Fibroblast of pulmonary artery (primary cell): ENCODE results near the gene ACACA.

Experiments used
- DNase-seq: peaks from one replicate; pipeline ENCODE4 v3.0.0-alpha.2; 2010; ENCODE audit warnings: low read depth
- H3K4me3 ChIP-seq: replicated peaks from 2 replicates; pipeline ENCODE4 v1.5.1; 2011; ENCODE audit warnings: low read depth, mild to moderate bottlenecking, control low read depth, low read length, moderate library complexity
- TF ChIP-seq, protein P1 (sequence below): IDR thresholded peaks from 2 replicates; pipeline ENCODE4 v1.5.1; 2011; ENCODE audit warnings: mild to moderate bottlenecking, control low read depth, low read length, inconsistent platforms; ENCODE audit errors: missing control alignments

ACACA gene

DNA sequence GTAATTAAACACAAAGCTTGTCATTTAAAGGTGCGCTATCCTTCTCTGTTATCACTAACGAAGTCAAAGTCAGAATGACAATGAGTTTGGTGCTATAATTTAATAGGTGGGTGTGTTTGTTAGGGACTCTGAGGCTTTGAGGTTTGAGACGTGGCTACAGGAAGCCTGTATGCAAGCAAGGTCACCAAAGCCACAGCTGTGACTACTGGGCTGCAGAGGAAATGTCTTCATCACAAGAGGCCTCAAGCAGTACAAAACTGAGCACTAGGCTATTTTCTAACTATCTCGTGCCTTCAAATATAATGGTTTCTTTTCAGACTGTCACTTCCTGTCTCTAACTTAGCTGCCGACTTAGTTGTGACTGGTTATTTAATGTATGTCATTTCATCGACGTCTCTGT, 316.7 kb downstream of the ACACA start:
- TF ChIP-seq, protein P1, sequence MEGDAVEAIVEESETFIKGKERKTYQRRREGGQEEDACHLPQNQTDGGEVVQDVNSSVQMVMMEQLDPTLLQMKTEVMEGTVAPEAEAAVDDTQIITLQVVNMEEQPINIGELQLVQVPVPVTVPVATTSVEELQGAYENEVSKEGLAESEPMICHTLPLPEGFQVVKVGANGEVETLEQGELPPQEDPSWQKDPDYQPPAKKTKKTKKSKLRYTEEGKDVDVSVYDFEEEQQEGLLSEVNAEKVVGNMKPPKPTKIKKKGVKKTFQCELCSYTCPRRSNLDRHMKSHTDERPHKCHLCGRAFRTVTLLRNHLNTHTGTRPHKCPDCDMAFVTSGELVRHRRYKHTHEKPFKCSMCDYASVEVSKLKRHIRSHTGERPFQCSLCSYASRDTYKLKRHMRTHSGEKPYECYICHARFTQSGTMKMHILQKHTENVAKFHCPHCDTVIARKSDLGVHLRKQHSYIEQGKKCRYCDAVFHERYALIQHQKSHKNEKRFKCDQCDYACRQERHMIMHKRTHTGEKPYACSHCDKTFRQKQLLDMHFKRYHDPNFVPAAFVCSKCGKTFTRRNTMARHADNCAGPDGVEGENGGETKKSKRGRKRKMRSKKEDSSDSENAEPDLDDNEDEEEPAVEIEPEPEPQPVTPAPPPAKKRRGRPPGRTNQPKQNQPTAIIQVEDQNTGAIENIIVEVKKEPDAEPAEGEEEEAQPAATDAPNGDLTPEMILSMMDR = no peak
- peak; percentile 13 for DNase-seq
- no peak overlapping the region for H3K4me3 ChIP-seq

DNA sequence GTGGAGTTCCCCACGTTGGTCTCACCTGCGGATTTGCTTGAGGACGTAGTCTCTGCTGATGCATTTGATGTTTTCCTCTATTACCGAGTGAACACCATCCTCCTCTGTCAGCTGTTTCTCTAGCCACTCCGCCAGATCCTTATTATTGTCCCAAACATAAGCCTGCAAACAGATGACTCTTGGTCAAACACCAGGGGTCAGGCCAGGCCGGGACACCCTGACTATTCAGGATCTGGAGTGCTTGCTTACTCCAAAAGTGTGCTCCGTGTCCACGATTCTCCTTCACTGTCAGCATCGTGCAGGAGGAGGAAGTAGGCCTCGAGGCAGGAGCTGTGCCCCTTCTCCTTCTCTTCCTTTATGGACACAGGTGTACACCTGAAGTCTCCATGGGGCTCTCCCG, 317.7 kb downstream of the ACACA start:
- DNase-seq = no peak
- H3K4me3 ChIP-seq = no peak overlapping the region
- TF ChIP-seq, protein P1 = no peak

DNA sequence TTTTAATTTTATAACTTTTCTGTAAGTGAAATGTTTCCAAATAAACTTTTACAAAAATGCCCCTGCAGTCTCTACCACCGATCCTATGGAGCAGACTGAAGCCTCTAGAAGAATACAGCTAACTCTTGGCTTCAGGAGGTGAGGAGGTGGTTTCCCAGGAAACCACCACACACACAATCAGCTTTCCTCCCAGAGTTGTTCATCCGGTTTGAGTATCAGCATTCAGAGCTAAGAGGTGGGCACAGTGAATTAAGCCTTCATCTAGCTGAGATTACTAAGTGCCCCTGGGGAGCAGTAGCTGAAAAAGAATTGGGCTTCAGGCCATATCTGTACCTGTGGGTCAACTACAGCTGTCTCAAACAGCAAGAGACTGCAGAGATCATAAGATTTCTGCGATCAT, 318.2 kb downstream of the ACACA start:
- TF ChIP-seq, protein P1 = no peak
- DNase-seq = peak; percentile 37
- no peak overlapping the region for H3K4me3 ChIP-seq

DNA sequence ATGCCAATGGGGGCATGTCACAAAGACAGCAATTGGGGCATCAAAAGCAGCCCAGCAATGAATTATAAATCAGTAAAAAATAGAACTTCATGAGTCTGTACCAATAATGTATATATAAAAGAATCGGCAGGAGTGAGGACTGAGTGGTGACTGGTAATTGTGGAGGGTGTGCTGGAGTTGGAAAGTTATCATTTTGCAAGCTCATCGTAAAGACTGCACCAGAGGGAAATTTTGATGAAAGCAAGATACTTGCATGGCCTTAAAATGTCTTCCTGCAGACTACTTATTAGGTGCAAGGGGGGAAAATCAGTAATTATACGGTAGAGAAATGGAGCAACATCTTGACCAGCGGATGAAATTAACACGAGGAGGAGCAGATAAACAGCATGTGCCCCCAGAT, 319.0 kb downstream of the ACACA start:
- no peak overlapping the region for H3K4me3 ChIP-seq
- DNase-seq = no peak
- TF ChIP-seq, protein P1 = no peak

DNA sequence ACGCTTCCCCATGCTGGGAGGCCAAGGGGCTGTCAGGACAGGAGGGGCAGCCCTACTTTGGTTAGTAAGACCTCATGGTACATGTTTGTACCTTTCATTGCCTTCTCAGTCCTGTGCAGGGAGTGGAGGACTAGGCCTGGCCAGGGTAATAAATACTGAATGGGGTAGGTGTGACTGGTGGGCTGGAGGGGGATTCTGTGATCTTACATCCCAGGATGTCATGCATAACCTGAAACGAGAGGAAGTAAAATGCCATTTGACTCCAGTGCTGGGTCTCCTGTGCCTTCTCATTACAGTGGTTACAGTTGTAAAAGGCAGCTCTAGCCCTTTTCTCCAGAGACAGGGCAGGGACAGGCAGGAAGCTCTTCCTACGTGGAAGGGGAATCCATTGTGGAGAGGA, 319.7 kb downstream of the ACACA start:
- no peak overlapping the region for H3K4me3 ChIP-seq
- TF ChIP-seq, protein P1 = no peak
- no peak for DNase-seq

DNA sequence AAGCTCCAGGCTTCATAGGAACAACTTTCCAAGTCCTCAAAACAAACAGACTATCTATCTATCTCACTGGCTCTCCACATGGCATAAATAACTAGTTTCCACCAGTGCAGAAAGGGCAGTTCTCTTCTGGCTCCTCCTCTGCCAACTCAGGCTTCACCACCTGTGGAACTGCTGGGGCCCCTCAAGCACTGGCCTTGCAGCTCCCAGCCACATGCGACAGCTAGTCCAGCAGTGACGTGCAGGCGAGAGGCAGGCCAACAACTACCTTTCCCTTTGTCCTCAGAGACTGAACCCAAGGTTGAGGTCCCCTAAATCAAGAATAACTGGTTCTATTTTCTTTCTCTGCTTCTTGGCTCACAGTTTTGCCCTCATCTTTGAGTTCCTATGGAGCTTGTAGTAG, 320.3 kb downstream of the ACACA start:
- TF ChIP-seq, protein P1 = no peak
- no peak overlapping the region for H3K4me3 ChIP-seq
- no peak for DNase-seq

DNA sequence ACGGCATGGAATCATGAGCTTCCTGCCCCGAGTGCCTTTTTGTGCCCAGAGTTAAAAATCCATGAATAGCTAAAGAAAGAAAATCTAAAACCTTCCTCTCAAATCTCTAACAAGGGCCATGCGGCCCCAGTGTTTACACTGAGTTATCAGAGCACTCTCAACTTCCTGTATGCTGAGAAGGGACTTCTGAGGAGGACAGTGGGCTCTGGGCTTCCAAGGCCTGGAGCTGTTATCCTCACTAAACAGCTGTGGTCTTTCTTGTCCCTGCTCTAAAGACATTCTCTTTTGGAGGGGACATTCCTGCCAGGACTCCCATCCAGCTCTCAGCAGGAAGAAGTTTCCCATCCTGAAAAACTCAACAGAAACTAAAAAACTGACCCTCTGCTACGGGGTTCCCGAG, 322.3 kb downstream of the ACACA start:
- DNase-seq = no peak
- TF ChIP-seq, protein P1 = no peak
- no peak overlapping the region for H3K4me3 ChIP-seq
